GM18951 (cell line): ENCODE data around the gene PUS10.
"Not testable (repeated sequence)": the region's sequence is repeated elsewhere in the genome, so short reads cannot be mapped to it uniquely, and the experiment has no call there.

Experiments used
- POLR2A ChIP-seq: IDR thresholded peaks from 4 replicates; pipeline ENCODE4 v1.6.1; 2011; ENCODE audit warnings: mild to moderate bottlenecking; ENCODE audit not compliant: insufficient read length, insufficient read depth; ENCODE audit errors: extremely low read depth
- in situ Hi-C: fragments of 300-500 bp; cut with MboI; formaldehyde crosslinking; loops from one replicate; pipeline ENCODE4 v1.12.0; 2022; ENCODE audit warnings: low sequenced_read_pairs, mixed read lengths, inconsistent platforms; ENCODE audit not compliant: unreplicated experiment

The PUS10 gene

DNA sequence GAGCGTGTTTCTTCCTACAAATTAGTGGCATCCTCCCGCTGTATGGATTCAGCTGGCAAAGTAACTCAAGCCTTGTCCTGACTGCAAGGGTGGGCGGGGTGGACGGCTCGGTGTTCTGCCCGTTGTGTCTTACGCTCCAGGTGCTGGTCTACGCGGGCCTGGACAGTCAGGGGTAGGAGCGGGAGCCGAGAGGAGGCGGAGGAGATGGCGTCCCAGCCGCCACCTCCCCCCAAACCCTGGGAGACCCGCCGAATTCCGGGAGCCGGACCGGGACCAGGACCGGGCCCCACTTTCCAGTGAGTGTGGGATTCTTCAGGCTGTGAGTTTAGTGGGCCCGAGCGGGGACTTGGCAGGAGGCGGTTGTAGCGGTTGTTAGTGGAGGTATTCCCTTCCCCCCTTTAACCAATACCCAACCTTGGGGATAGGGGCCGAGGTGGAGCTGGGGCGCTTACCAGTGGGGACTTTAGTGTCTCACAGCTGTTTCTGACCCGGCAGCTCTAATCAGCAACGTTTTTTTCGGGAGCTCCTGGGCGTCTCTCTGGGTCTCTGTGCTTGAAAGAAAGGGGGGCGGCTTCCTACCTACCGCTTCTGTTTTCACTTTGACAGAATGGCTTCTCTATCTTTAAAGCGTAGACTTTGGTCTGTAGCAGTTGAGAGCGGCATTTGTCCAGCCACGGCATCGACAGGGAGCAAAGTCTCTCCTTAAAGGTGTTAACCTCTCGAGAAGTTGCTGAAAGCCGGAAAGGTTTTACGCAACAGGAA, at the start of gene PUS10, which contains the start of gene PEX13:
PUS10 (minus strand) TSS at position 700 of the 762 bp plus-strand sequence. CDS start 6,365 bp downstream, outside the sequence.
PEX13 (plus strand) TSS at position 165 of the 762 bp plus-strand sequence; CDS start at position 205, 40 bp downstream.
- peak; percentile 68 for TF ChIP-seq POLR2A
- in situ Hi-C loops, result no loop called here

- in situ Hi-C loops, result no loop called here
Observed at GRCh38 chr2:61065714-61066709, 48.0 kb upstream of the PUS10 start, which contains the start of gene SANBR. Gene SANBR, plus strand, starts transcription at chr2:61065871. Its CDS starts 4,480 bp downstream, at chr2:61070351.

GRCh38 chr2:61059382-61059781, 41.3 kb upstream of the PUS10 start:
- in situ Hi-C loops, result no loop called here
- TF ChIP-seq POLR2A, result no peak

More at GRCh38 chr2:61065714-61066709, 48.0 kb upstream of the PUS10 start, which contains the start of gene SANBR:
- peak; percentile 70 for TF ChIP-seq POLR2A

DNA sequence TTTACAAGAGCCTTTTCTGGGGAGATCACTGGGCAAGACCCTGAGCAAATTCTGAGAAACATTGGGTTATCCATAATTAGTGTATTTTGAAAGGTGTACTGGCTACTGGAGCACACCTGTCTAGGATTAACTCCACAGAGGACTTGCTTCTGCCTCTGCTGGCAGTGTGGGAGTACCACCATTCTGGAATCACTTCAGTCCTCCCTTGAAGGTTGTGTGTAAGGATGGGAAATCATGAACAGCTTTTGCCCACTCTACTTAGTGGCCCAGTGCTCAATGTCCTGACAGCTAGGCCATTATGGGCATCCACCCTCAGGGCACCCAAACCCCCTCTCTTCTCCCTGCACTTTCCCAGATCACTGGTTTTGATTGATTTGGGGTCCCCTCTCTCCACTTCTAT, 39.5 kb upstream of the PUS10 start:
- no peak for TF ChIP-seq POLR2A
- in situ Hi-C loops, result no loop called here

DNA sequence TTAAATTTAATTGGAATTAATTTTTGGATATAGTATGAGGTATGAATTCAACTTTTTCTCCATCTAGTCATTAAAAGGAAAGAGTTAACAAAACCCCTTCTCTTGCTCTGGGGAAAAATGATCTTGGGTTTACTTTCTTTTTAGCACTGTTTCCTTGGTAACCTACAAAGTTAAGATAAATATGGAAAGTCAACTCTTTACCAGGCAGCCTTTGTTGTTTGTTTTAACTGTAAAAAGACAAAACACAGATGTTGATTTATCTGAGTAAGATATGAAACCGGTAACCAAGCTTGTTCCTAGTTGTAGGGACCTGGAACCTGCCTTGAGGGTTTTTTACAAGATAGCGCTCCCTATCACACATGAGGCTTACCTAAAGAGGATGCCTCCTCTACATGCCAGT, 37.5 kb upstream of the PUS10 start:
- in situ Hi-C loops, result no loop called here
- TF ChIP-seq POLR2A, result no peak

DNA sequence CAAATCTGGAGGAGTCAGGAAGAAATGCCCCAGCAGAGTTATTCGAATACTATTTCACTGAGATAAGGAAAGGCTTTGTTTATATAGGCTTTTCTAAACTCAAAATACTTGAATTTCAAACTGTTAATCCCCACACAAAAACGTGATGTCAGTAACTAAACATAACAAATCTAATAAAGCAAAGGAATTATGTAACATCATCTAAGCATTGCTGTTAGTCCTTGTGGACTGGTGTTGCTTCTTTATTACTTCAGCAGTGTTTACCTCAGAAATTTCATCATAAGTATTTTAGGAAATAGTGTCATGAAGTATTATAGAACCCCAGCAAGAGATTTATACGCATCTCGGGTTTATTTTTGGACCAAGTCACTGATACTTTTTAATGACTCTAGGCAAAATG, 27.9 kb upstream of the PUS10 start:
- in situ Hi-C loops, result no loop called here
- TF ChIP-seq POLR2A, result no peak

GRCh38 chr2:61045226-61045625, 27.2 kb upstream of the PUS10 start:
- no peak for TF ChIP-seq POLR2A

GRCh38 chr2:61044636-61045035, 26.6 kb upstream of the PUS10 start:
- in situ Hi-C loops, result no loop called here
- TF ChIP-seq POLR2A, result no peak

More at GRCh38 chr2:61045226-61045625, 27.2 kb upstream of the PUS10 start:
- in situ Hi-C loops, result no loop called here

GRCh38 chr2:61042807-61043206, 24.8 kb upstream of the PUS10 start:
- in situ Hi-C loops, result no loop called here
- no peak for TF ChIP-seq POLR2A

DNA sequence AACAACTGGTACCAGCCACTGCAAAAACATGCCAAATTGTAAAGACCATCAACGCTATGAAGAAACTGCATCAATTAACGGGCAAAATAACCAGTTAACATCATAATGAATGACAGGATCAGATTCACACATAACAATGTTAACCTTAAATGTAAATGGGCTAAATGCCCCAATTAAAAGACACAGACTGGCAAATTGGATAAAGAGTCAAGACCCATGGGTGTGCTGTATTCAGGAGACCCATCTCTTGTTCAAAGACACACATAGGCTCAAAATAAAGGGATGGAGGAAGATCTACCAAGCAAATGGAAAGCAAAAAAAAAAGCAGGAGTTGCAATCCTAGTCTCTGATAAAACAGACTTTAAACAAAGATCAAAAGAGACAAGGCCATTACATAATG, 18.6 kb upstream of the PUS10 start:
- in situ Hi-C loops, result not testable (repeated sequence)

DNA sequence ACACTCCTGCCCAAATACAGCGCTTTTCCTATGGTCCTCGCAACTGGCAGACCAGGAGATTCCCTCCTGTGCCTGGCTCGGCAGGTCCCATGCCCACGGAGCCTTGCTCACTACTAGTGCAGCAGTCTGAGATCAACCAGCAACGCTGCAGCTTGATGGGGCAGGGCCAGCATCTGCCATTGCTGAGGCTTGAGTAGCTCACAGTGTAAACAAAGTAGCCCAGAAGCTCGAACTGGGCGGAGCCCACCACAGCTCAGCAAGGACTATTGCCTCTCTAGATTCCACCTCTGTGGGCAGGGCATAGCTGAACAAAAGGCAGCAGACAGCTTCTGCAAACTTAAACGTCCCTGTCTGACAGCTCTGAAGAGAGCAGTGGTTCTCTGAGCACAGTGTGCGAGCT, 16.5 kb upstream of the PUS10 start:
- in situ Hi-C loops, result not testable (repeated sequence)

- no peak for TF ChIP-seq POLR2A
- in situ Hi-C loops, result no loop called here
Observed at GRCh38 chr2:61029533-61029932, 11.5 kb upstream of the PUS10 start.

DNA sequence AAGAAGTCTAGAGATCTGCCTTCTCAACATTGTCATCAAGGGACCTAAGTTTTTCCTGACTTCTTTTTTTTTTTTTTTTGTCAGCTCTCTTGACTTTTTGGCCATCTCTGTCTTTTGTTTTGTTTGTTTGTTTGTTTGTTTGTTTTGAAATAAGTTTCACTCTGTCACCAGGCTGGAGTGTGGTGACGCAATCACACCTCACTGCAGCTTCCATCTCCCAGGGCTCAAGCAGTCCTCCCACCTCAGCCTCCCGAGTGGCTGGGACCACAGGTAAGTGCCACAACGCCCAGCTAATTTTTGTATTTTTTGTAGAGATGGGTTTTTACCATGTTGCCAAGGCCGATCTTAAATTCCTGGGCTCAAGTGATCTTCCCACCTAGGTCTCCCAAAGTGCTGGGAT, 5.6 kb upstream of the PUS10 start:
- in situ Hi-C loops, result no loop called here
- TF ChIP-seq POLR2A, result no peak
